Stimulated activated naive CD8-positive, alpha-beta T cell treated with anti-CD3 and anti-CD28 coated beads, Interleukin-15, Interleukin-2, amounts not matched to agents 100 ng/mL and 50 ng/mL, for 24 hours (primary cell): ENCODE data around the gene RAX.
A peak's percentile ranks its signal among the peaks of the same experiment; 100 is the strongest.

Experiments
- H3K27ac Mint-ChIP-seq: one replicate; pipeline ENCODE4 v1.8.0; 2021; ENCODE audit warnings: mild to moderate bottlenecking, mixed read lengths
- H3K27me3 Mint-ChIP-seq: one replicate; pipeline ENCODE4 v1.8.0; 2021; ENCODE audit warnings: mixed read lengths
- H3K36me3 Mint-ChIP-seq: one replicate; pipeline ENCODE4 v1.8.0; 2021; ENCODE audit warnings: low read depth, mixed read lengths
- H3K4me1 Mint-ChIP-seq: one replicate; pipeline ENCODE4 v1.8.0; 2021; ENCODE audit warnings: low read depth, mixed read lengths
- H3K4me3 Mint-ChIP-seq: one replicate; pipeline ENCODE4 v1.8.0; 2021; ENCODE audit warnings: mild to moderate bottlenecking, mixed read lengths
- H3K9me3 Mint-ChIP-seq: one replicate; pipeline ENCODE4 v1.8.0; 2021; ENCODE audit warnings: mixed read lengths

Gene RAX

GRCh38 chr18:59279722-59280121 is 6.5 kb upstream of the RAX start:
- H3K4me3 Mint-ChIP-seq, result no peak overlapping the region
- peaks cover 72% of the 10 kb centered on the region for H3K27me3 Mint-ChIP-seq
- H3K27ac Mint-ChIP-seq, result no peak overlapping the region
- H3K36me3 Mint-ChIP-seq, result no peaks in the 10 kb centered on the region
- H3K9me3 Mint-ChIP-seq, result no peaks in the 10 kb centered on the region
- H3K4me1 Mint-ChIP-seq, result no peaks in the 10 kb centered on the region

- no peaks in the 10 kb centered on the region for H3K36me3 Mint-ChIP-seq
- H3K4me3 Mint-ChIP-seq, result no peak overlapping the region
- H3K27ac Mint-ChIP-seq, result no peak overlapping the region
- no peaks in the 10 kb centered on the region for H3K9me3 Mint-ChIP-seq
- no peaks in the 10 kb centered on the region for H3K4me1 Mint-ChIP-seq
- peaks cover 74% of the 10 kb centered on the region for H3K27me3 Mint-ChIP-seq
These were observed 5.9 kb upstream of the RAX start for GRCh38 chr18:59279193-59279592.

GRCh38 chr18:59278793-59279192 is 5.5 kb upstream of the RAX start:
- Mint-ChIP-seq H3K36me3 (no peaks in the 10 kb centered on the region), H3K9me3 (no peaks in the 10 kb centered on the region), H3K27ac (no peak overlapping the region), H3K27me3 (peaks cover 75% of the 10 kb centered on the region), H3K4me1 (peaks cover 3% of the 10 kb centered on the region), H3K4me3 (no peak overlapping the region)

- H3K4me1 Mint-ChIP-seq, result peaks cover 13% of the 10 kb centered on the region
- H3K27me3 Mint-ChIP-seq, result peaks cover 75% of the 10 kb centered on the region
- no peak overlapping the region for H3K4me3 Mint-ChIP-seq
- no peak overlapping the region for H3K27ac Mint-ChIP-seq
- no peaks in the 10 kb centered on the region for H3K36me3 Mint-ChIP-seq
- no peaks in the 10 kb centered on the region for H3K9me3 Mint-ChIP-seq
These were observed 2.8 kb upstream of the RAX start for GRCh38 chr18:59276047-59276446.

- Mint-ChIP-seq H3K36me3 (no peaks in the 10 kb centered on the region), H3K4me1 (peaks cover 13% of the 10 kb centered on the region), H3K9me3 (no peaks in the 10 kb centered on the region), H3K4me3 (no peak overlapping the region), H3K27ac (no peak overlapping the region), H3K27me3 (peaks cover 76% of the 10 kb centered on the region)
These were observed 2.2 kb upstream of the RAX start for GRCh38 chr18:59275406-59275949.

GRCh38 chr18:59274533-59274928 is 1.3 kb upstream of the RAX start:
- Mint-ChIP-seq H3K9me3 (no peaks in the 10 kb centered on the region), H3K27me3 (peaks cover 79% of the 10 kb centered on the region), H3K4me3 (no peak overlapping the region), H3K36me3 (no peaks in the 10 kb centered on the region), H3K27ac (no peak overlapping the region), H3K4me1 (peaks cover 20% of the 10 kb centered on the region)

- Mint-ChIP-seq H3K27ac (no peak overlapping the region), H3K36me3 (no peaks in the 10 kb centered on the region), H3K9me3 (no peaks in the 10 kb centered on the region), H3K27me3 (peaks cover 78% of the 10 kb centered on the region), H3K4me1 (peaks cover 22% of the 10 kb centered on the region), H3K4me3 (peak overlapping the region; percentile 39)
These were observed 692 bp upstream of the RAX start for GRCh38 chr18:59273759-59274532.

GRCh38 chr18:59272221-59272888 is 899 bp downstream of the RAX start:
- no peaks in the 10 kb centered on the region for H3K9me3 Mint-ChIP-seq
- H3K36me3 Mint-ChIP-seq, result no peaks in the 10 kb centered on the region
- H3K27ac Mint-ChIP-seq, result no peak overlapping the region
- peaks cover 22% of the 10 kb centered on the region for H3K4me1 Mint-ChIP-seq
- no peak overlapping the region for H3K4me3 Mint-ChIP-seq
- peaks cover 78% of the 10 kb centered on the region for H3K27me3 Mint-ChIP-seq

GRCh38 chr18:59271606-59272220 is 1.5 kb downstream of the RAX start:
- Mint-ChIP-seq H3K27ac (no peak overlapping the region), H3K9me3 (no peaks in the 10 kb centered on the region), H3K27me3 (peaks cover 81% of the 10 kb centered on the region), H3K36me3 (no peaks in the 10 kb centered on the region), H3K4me1 (peaks cover 22% of the 10 kb centered on the region), H3K4me3 (no peak overlapping the region)

- Mint-ChIP-seq H3K4me1 (peaks cover 22% of the 10 kb centered on the region), H3K27me3 (peaks cover 83% of the 10 kb centered on the region), H3K36me3 (no peaks in the 10 kb centered on the region), H3K9me3 (no peaks in the 10 kb centered on the region), H3K27ac (no peak overlapping the region), H3K4me3 (no peak overlapping the region)
These were observed 2.5 kb downstream of the RAX start for GRCh38 chr18:59270689-59271257.

GRCh38 chr18:59269563-59270119 is 3.6 kb downstream of the RAX start:
- peak overlapping the region; percentile 60 for H3K4me3 Mint-ChIP-seq
- H3K9me3 Mint-ChIP-seq, result no peaks in the 10 kb centered on the region
- H3K36me3 Mint-ChIP-seq, result no peaks in the 10 kb centered on the region
- H3K27me3 Mint-ChIP-seq, result peaks cover 82% of the 10 kb centered on the region
- H3K4me1 Mint-ChIP-seq, result peaks cover 25% of the 10 kb centered on the region
- no peak overlapping the region for H3K27ac Mint-ChIP-seq

GRCh38 chr18:59268721-59269562 is 4.3 kb downstream of the RAX start:
- no peaks in the 10 kb centered on the region for H3K9me3 Mint-ChIP-seq

GRCh38 chr18:59268127-59268720 is 5.0 kb downstream of the RAX start:
- peak overlapping the region; percentile 20 for H3K4me3 Mint-ChIP-seq
- H3K27ac Mint-ChIP-seq, result no peak overlapping the region
- peaks cover 18% of the 10 kb centered on the region for H3K4me1 Mint-ChIP-seq
- no peaks in the 10 kb centered on the region for H3K36me3 Mint-ChIP-seq
- no peaks in the 10 kb centered on the region for H3K9me3 Mint-ChIP-seq
- peaks cover 79% of the 10 kb centered on the region for H3K27me3 Mint-ChIP-seq

More at GRCh38 chr18:59268721-59269562, 4.3 kb downstream of the RAX start:
- Mint-ChIP-seq H3K27ac (no peak overlapping the region), H3K4me1 (peaks cover 24% of the 10 kb centered on the region), H3K27me3 (peaks cover 78% of the 10 kb centered on the region), H3K4me3 (peak overlapping the region; percentile 60), H3K36me3 (no peaks in the 10 kb centered on the region)
